ENCODE measurements around the gene CRADD. TPM values are rescaled to one million over a fixed set of nuclear protein-coding genes. Genes with fewer than 3 reads are reported as not detected.

The CRADD gene
- total and polyA plus RNA-seq, 2 of the 4 experiments (the other 2 are of a cell fraction): 11.1 to 14.0 TPM

DNA sequence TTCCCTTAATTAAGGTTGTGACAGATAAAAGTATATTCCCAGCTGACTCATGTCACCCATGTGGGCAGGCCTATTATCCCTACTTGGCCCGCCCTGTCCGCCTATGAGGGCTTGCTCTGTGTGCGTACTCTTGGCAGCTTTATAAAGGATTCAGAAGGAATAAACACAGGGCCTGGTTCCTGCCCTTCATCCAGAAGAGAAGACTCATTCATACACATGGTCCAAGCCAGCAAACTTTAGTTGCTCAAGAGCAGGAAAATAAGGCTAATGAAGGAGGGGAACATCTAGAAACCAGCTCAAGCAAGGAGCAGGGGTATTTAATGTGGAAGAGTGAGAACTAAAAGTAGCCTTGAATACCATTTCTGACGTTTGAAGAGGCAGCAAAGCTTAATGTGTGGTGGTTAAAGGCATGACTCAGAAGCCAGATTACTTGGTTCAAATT lies 141.9 kb downstream of the CRADD start:
- H2BK5ac ChIP-seq (ENCODE audit: low read depth, low read length, poor library complexity, severe bottlenecking): peak overlapping the region; percentile 91
- peak overlapping the region; percentile 64; the same call in 2 of the 3 replicates for H2BK15ac ChIP-seq (ENCODE audit: low read depth, low read length)
- peak overlapping the region; percentile 39; the same call in 1 of the 2 replicates for H3K18ac ChIP-seq (ENCODE audit: low read depth, low read length)
- H3K4me3 ChIP-seq (ENCODE audit: insufficient read depth, low read depth, low read length): no peak overlapping the region
- no peaks in the 10 kb centered on the region for H3K9me3 ChIP-seq (ENCODE audit: control insufficient read depth, insufficient read depth, low read length)
- H2AFZ ChIP-seq (replicated peaks; ENCODE audit: low read length, poor library complexity): peak overlapping the region; percentile 44
- no peaks in the 10 kb centered on the region for H4K20me1 ChIP-seq (ENCODE audit: insufficient read depth, low read length)
- no peak overlapping the region for H2AK9ac ChIP-seq (replicated peaks; ENCODE audit: low read depth, low read length, poor library complexity)
- ATAC-seq (ENCODE audit: low read depth) (peak; percentile 91), DNase-seq (peak; percentile 88)
- no peaks in the 10 kb centered on the region for H3K36me3 ChIP-seq (ENCODE audit: control insufficient read depth, insufficient read depth, low read length)
- TF ChIP-seq MAFK (IDR thresholded peaks at IDR 0.05; ENCODE audit: low read depth, low read length) (no peak), SMC3 (IDR thresholded peaks at IDR 0.05; ENCODE audit: low read depth, low read length) (no peak), CEBPB (IDR thresholded peaks at IDR 0.05; ENCODE audit: low read depth, low read length) (peak; percentile 17; the same call in 1 of the 2 replicates), MXI1 (IDR thresholded peaks at IDR 0.05; ENCODE audit: borderline replicate concordance, low read depth, low read length) (0 out of 2 replicates have a peak, but pooled peaks have one; percentile 26), POLR2A (IDR thresholded peaks at IDR 0.05; ENCODE audit: low read depth, low read length) (no peak), BHLHE40 (IDR thresholded peaks at IDR 0.05; ENCODE audit: low read depth, low read length) (no peak), FOS (IDR thresholded peaks at IDR 0.05; ENCODE audit: low read depth, low read length) (peak; percentile 3; the same call in 1 of the 2 replicates), RCOR1 (IDR thresholded peaks at IDR 0.05; ENCODE audit: insufficient replicate concordance, low read length) (no peak), CHD1 (IDR thresholded peaks at IDR 0.05; ENCODE audit: low read depth, low read length) (no peak)
- TF ChIP-seq, protein P1, sequence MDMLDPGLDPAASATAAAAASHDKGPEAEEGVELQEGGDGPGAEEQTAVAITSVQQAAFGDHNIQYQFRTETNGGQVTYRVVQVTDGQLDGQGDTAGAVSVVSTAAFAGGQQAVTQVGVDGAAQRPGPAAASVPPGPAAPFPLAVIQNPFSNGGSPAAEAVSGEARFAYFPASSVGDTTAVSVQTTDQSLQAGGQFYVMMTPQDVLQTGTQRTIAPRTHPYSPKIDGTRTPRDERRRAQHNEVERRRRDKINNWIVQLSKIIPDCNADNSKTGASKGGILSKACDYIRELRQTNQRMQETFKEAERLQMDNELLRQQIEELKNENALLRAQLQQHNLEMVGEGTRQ (IDR thresholded peaks at IDR 0.05; ENCODE audit: low read depth, low read length): peak; percentile 57; the same call in 1 of the 2 replicates
- H2BK20ac ChIP-seq (ENCODE audit: low read depth, low read length): peak overlapping the region; percentile 77
- dilution Hi-C loops (cut with HindIII; ENCODE audit: low sequenced_read_pairs, unreplicated experiment) (no loop called here), in situ Hi-C loops (cut with MboI; ENCODE audit: low sequenced_read_pairs) (no loop called here), intact Hi-C loops (cut with micrococcal nuclease) (no loop called here)
- no CpG with 5 or more reads among the region's 4 CpGs for WGBS, 2 experiments (ENCODE audit: extremely low coverage in 2 of 2, insufficient read length in 1 of 2)
- H4K5ac ChIP-seq (ENCODE audit: low read depth, low read length): peak overlapping the region; percentile 27; the same call in 1 of the 2 replicates
- H3K4me1 ChIP-seq (ENCODE audit: control insufficient read depth, insufficient read depth, low read length): peaks cover 12% of the 10 kb centered on the region
- H3K4ac ChIP-seq (ENCODE audit: low read depth, low read length): peak overlapping the region; percentile 53
- BruUV-seq (replicated peaks): no TSS peak
- H3K27me3 ChIP-seq (ENCODE audit: control insufficient read depth, insufficient read depth, low read length): no peaks in the 10 kb centered on the region
- peak overlapping the region; percentile 7 to 68 for H4K8ac ChIP-seq (ENCODE audit: low read depth in 2 of 2, low read length in 2 of 2)
- CTCF ChIA-PET: interaction anchor here (1.4 kb wide), 1 partner anchor 10 kb away, joined by 3 read pairs; no protein-coding TSS in a partner anchor
- H3K23ac ChIP-seq (ENCODE audit: low read depth, low read length): peak overlapping the region; percentile 48
- H2BK120ac ChIP-seq (ENCODE audit: low read depth, low read length): peak overlapping the region; percentile 83
- no peak overlapping the region; the same call in 1 of the 2 replicates for H3K9ac ChIP-seq (ENCODE audit: low read depth, low read length)
- POLR2A ChIA-PET (ENCODE audit: unreplicated experiment): no interaction called here
- H3K27ac ChIP-seq (ENCODE audit: insufficient read depth, low read length): peak overlapping the region; percentile 32
- no peak overlapping the region for H3K56ac ChIP-seq (ENCODE audit: extremely low read depth, insufficient read depth, low read length)
- peaks cover 7% of the 10 kb centered on the region for H3K9me1 ChIP-seq (ENCODE audit: insufficient read depth, low read length)
- H3K4me2 ChIP-seq (ENCODE audit: low read depth, low read length): peak overlapping the region; percentile 11; the same call in 1 of the 2 replicates
- peak overlapping the region; percentile 0; the same call in 1 of the 2 replicates for H4K91ac ChIP-seq (ENCODE audit: insufficient read depth, low read depth, low read length)
- no peak overlapping the region; the same call in 1 of the 2 replicates for H2AK5ac ChIP-seq (ENCODE audit: low read depth, low read length)
- H3K79me1 ChIP-seq (ENCODE audit: low read depth in 1 of 2, low read length in 2 of 2): peaks cover 0 to 10% of the 10 kb centered on the region in 2 experiments; a peak in 1 of 4 replicates
- H3K14ac ChIP-seq (replicated peaks; ENCODE audit: low read depth, low read length): peak overlapping the region; percentile 77

Data from IMR-90 (cell line).